Prostate gland (tissue), 2 donors: Measurements from ENCODE around the gene MCM6. TPM values are rescaled to one million over a fixed set of nuclear protein-coding genes. Genes with fewer than 3 reads are reported as not detected.

Source experiments
- DNase-seq: peaks from one replicate; pipeline ENCODE4 v3.0.0-alpha.2; 2019; ENCODE audit warnings: low spot score
- H3K27ac ChIP-seq, 2 donors: fragments of 200-600 bp; sonication (generic); 2 replicates each; pipeline ENCODE4 v1.5.1; 2017 to 2019
- H3K27me3 ChIP-seq: fragments of 200-600 bp; sonication (generic); replicated peaks from 2 replicates; pipeline ENCODE4 v1.5.1; 2019; ENCODE audit not compliant: insufficient read depth
- H3K36me3 ChIP-seq, 2 donors: fragments of 200-600 bp; sonication (generic); 1 replicate in 1 of 2; 2 replicates in 1 of 2; pipeline versions ENCODE4 v1.5.1 to v1.8.1; 2017 to 2019
- H3K4me1 ChIP-seq: fragments of 200-600 bp; sonication (generic); replicated peaks from 2 replicates; pipeline ENCODE4 v1.5.1; 2019
- H3K4me3 ChIP-seq, 2 donors: fragments of 200-600 bp; sonication (generic); 2 replicates each; pipeline ENCODE4 v1.5.1; 2017 to 2019
- H3K9me3 ChIP-seq: fragments of 200-600 bp; sonication (generic); 2 replicates; pipeline ENCODE4 v1.5.1; 2017
- POLR2A ChIP-seq: fragments of 450-650 bp; IDR thresholded peaks from one replicate; pipeline ENCODE4 v1.6.1; 2016; ENCODE audit warnings: antibody characterized with exemption, mild to moderate bottlenecking
- POLR2AphosphoS5 ChIP-seq: sonication (generic); formaldehyde crosslinking; IDR thresholded peaks from one replicate; pipeline ENCODE4 v1.6.1; 2017; ENCODE audit warnings: antibody characterized with exemption
- WGBS: methylation state at CpG from one replicate; pipeline ENCODE4 v1.1.5; 2018; 5-methylcytosine and 5-hydroxymethylcytosine counted together
- intact Hi-C: fragments of 100-400 bp; cut with DNase I; formaldehyde crosslinking; loops from one replicate; pipeline ENCODE4 v1.14.2; 2022
- total RNA-seq, 2 donors: library from RNA; depleted of rRNA; stranded (reverse); fragments of >200 nt; gene quantifications; one replicate each; pipeline ENCODE4 v1.1.0, GENCODE V29; 2016
- TF ChIP-seq, protein P1 (sequence below), 4 experiments: fragments of 200-600 bp in 2 of 4; fragments of 450-650 bp in 2 of 4; sonication (generic) in 2 of 4; IDR thresholded peaks; 1 replicate in 3 of 4; 2 replicates in 1 of 4; pipeline ENCODE4 v1.5.1; 2016 to 2019; ENCODE audit warnings: antibody characterized with exemption in 4 of 4, mild to moderate bottlenecking in 2 of 4, moderate library complexity in 2 of 4

Gene MCM6
- total RNA-seq, 2 donors from 2014 or later = 6.8 to 19.8 TPM

- Histone ChIP-seq H3K27ac (no peak overlapping the region), H3K36me3 (no peaks in the 10 kb centered on the region), H3K4me1 (no peaks in the 10 kb centered on the region), H3K27me3 (no peaks in the 10 kb centered on the region), H3K9me3 (no peaks in the 10 kb centered on the region), H3K4me3 (no peak overlapping the region)
- no peak for DNase-seq
- TF ChIP-seq, protein P1, sequence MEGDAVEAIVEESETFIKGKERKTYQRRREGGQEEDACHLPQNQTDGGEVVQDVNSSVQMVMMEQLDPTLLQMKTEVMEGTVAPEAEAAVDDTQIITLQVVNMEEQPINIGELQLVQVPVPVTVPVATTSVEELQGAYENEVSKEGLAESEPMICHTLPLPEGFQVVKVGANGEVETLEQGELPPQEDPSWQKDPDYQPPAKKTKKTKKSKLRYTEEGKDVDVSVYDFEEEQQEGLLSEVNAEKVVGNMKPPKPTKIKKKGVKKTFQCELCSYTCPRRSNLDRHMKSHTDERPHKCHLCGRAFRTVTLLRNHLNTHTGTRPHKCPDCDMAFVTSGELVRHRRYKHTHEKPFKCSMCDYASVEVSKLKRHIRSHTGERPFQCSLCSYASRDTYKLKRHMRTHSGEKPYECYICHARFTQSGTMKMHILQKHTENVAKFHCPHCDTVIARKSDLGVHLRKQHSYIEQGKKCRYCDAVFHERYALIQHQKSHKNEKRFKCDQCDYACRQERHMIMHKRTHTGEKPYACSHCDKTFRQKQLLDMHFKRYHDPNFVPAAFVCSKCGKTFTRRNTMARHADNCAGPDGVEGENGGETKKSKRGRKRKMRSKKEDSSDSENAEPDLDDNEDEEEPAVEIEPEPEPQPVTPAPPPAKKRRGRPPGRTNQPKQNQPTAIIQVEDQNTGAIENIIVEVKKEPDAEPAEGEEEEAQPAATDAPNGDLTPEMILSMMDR (IDR thresholded peaks at IDR 0.05) = no peak
- TF ChIP-seq POLR2A (no peak), POLR2AphosphoS5 (no peak)
- intact Hi-C loops = no loop called here
Measured at GRCh38 chr2:135853401-135853800, 22.8 kb downstream of the MCM6 start.

GRCh38 chr2:135851858-135852257 is 24.4 kb downstream of the MCM6 start:
- Histone ChIP-seq H3K4me1 (no peaks in the 10 kb centered on the region), H3K27me3 (no peaks in the 10 kb centered on the region), H3K4me3 (no peak overlapping the region), H3K36me3 (no peaks in the 10 kb centered on the region), H3K27ac (no peak overlapping the region), H3K9me3 (no peaks in the 10 kb centered on the region)
- DNase-seq = no peak
- intact Hi-C loops = no loop called here
- no peak for TF ChIP-seq POLR2A
- no peak for TF ChIP-seq POLR2AphosphoS5
- TF ChIP-seq, protein P1 (IDR thresholded peaks at IDR 0.05) = no peak

- H3K4me3 ChIP-seq = no peak overlapping the region
- WGBS = 82% methylated on average over 17 of the region's 17 CpGs
- no peak overlapping the region for H3K27ac ChIP-seq
- intact Hi-C loops = no loop called here
- no peak for DNase-seq
- H3K9me3 ChIP-seq = no peaks in the 10 kb centered on the region
- TF ChIP-seq, protein P1 (IDR thresholded peaks at IDR 0.05) = no peak
- TF ChIP-seq POLR2AphosphoS5 (no peak), POLR2A (no peak)
- no peaks in the 10 kb centered on the region for H3K4me1 ChIP-seq
- H3K36me3 ChIP-seq = peaks cover 0 to under 1% of the 10 kb centered on the region in 2 donors
- H3K27me3 ChIP-seq = no peaks in the 10 kb centered on the region
Measured at GRCh38 chr2:135850892-135851668, 25.2 kb downstream of the MCM6 start.

- TF ChIP-seq POLR2AphosphoS5 (no peak), POLR2A (no peak)
- TF ChIP-seq, protein P1 (IDR thresholded peaks at IDR 0.05) = no peak
Measured at GRCh38 chr2:135849087-135849486, 27.2 kb downstream of the MCM6 start.

GRCh38 chr2:135845997-135846396 is 30.2 kb downstream of the MCM6 start:
- 91% methylated on average over 5 of the region's 5 CpGs for WGBS
- intact Hi-C loops = no loop called here
- Histone ChIP-seq H3K27ac (no peak overlapping the region), H3K27me3 (no peaks in the 10 kb centered on the region), H3K36me3 (peaks cover 0 to 2% of the 10 kb centered on the region in 2 donors), H3K4me3 (no peak overlapping the region), H3K9me3 (no peaks in the 10 kb centered on the region), H3K4me1 (no peaks in the 10 kb centered on the region)
- DNase-seq = no peak
- TF ChIP-seq, protein P1 (IDR thresholded peaks at IDR 0.05) = no peak
- TF ChIP-seq POLR2A = no peak

More at GRCh38 chr2:135849087-135849486, 27.2 kb downstream of the MCM6 start:
- intact Hi-C loops = no loop called here
- H3K9me3 ChIP-seq = no peaks in the 10 kb centered on the region
- H3K27me3 ChIP-seq = no peaks in the 10 kb centered on the region
- peaks cover 0 to 2% of the 10 kb centered on the region in 2 donors for H3K36me3 ChIP-seq
- H3K4me1 ChIP-seq = no peaks in the 10 kb centered on the region
- no peak overlapping the region for H3K4me3 ChIP-seq
- no peak overlapping the region for H3K27ac ChIP-seq
- DNase-seq = no peak
- 99% methylated on average over 3 of the region's 3 CpGs for WGBS
